HepG2 (cell line): ENCODE measurements around the gene MTHFR. TPM values are rescaled to one million over a fixed set of nuclear protein-coding genes. Genes with fewer than 3 reads are reported as not detected.
A peak's percentile ranks its signal among the peaks of the same experiment; 100 is the strongest.

Experiments used
- ATF5 ChIP-seq: sonication (generic); formaldehyde crosslinking; IDR thresholded peaks from 2 replicates; pipeline ENCODE4 v1.4.0; 2020; ENCODE audit warnings: mild to moderate bottlenecking, low read depth, missing genetic modification reagents
- HNF4A ChIP-seq: sonication (generic); formaldehyde crosslinking; IDR thresholded peaks from 2 replicates; pipeline ENCODE4 v1.4.0; 2020; ENCODE audit warnings: missing genetic modification reagents
- MZF1 ChIP-seq: sonication (generic); formaldehyde crosslinking; IDR thresholded peaks from 2 replicates; pipeline ENCODE4 v1.8.1; 2023; ENCODE audit warnings: mild to moderate bottlenecking, missing genetic modification reagents, borderline replicate concordance
- SNAPC5 ChIP-seq: sonication (generic); formaldehyde crosslinking; IDR thresholded peaks from 2 replicates; pipeline ENCODE4 v1.8.1; 2023; ENCODE audit warnings: mild to moderate bottlenecking, missing genetic modification reagents, borderline replicate concordance
- TBX3 ChIP-seq: fragments of 450-650 bp; IDR thresholded peaks from 2 replicates; pipeline ENCODE4 v1.6.1; 2017; ENCODE audit warnings: antibody characterized with exemption, mild to moderate bottlenecking, inconsistent platforms, borderline replicate concordance
- TIGD3 ChIP-seq: sonication (generic); formaldehyde crosslinking; IDR thresholded peaks from 2 replicates; pipeline ENCODE4 v1.5.1; 2020; ENCODE audit warnings: mild to moderate bottlenecking, missing genetic modification reagents, borderline replicate concordance
- XBP1 ChIP-seq: sonication (generic); formaldehyde crosslinking; IDR thresholded peaks from 2 replicates; pipeline ENCODE4 v1.5.0; 2020; ENCODE audit warnings: missing genetic modification reagents
- ZBTB14 ChIP-seq: sonication (generic); formaldehyde crosslinking; IDR thresholded peaks from 2 replicates; pipeline ENCODE4 v1.4.0; 2020; ENCODE audit warnings: missing genetic modification reagents
- ZKSCAN8 ChIP-seq: IDR thresholded peaks from 2 replicates; pipeline ENCODE4 v1.6.1; 2016; ENCODE audit warnings: borderline replicate concordance, missing genetic modification reagents, missing compliant biosample characterization
- ZNF382 ChIP-seq: sonication (generic); formaldehyde crosslinking; IDR thresholded peaks from 2 replicates; pipeline ENCODE4 v1.5.0; 2020; ENCODE audit warnings: missing genetic modification reagents, mild to moderate bottlenecking, borderline replicate concordance
- ZNF550 ChIP-seq: sonication (generic); formaldehyde crosslinking; IDR thresholded peaks from 2 replicates; pipeline ENCODE4 v1.4.0; 2020; ENCODE audit warnings: mild to moderate bottlenecking, missing genetic modification reagents, borderline replicate concordance
- ZNF589 ChIP-seq: sonication (generic); formaldehyde crosslinking; conservative IDR thresholded peaks from 2 replicates; pipeline ENCODE4 v1.8.0; 2022; ENCODE audit warnings: mild to moderate bottlenecking, moderate library complexity, missing genetic modification reagents
- ZNF609 ChIP-seq: sonication (generic); formaldehyde crosslinking; IDR thresholded peaks from 2 replicates; pipeline ENCODE4 v1.4.0; 2020; ENCODE audit warnings: mild to moderate bottlenecking, missing genetic modification reagents, borderline replicate concordance
- ZNF720 ChIP-seq: sonication (generic); formaldehyde crosslinking; IDR thresholded peaks from 2 replicates; pipeline ENCODE4 v1.4.0; 2020; ENCODE audit warnings: missing genetic modification reagents
- ZNF772 ChIP-seq: sonication (generic); formaldehyde crosslinking; IDR thresholded peaks from 2 replicates; pipeline ENCODE4 v1.5.0; 2020; ENCODE audit warnings: mild to moderate bottlenecking, missing genetic modification reagents
- ZNF780A ChIP-seq: sonication (generic); formaldehyde crosslinking; IDR thresholded peaks from 2 replicates; pipeline ENCODE4 v1.8.0; 2022; ENCODE audit warnings: mild to moderate bottlenecking, missing genetic modification reagents, moderate library complexity
- ZNF788 ChIP-seq: sonication (generic); formaldehyde crosslinking; IDR thresholded peaks from 2 replicates; pipeline ENCODE4 v1.5.0; 2020; ENCODE audit warnings: mild to moderate bottlenecking, missing genetic modification reagents, borderline replicate concordance
- polyA plus RNA-seq, 8 experiments: library from polyadenylated mRNA; depleted of rRNA in 3 of 8; stranded (reverse) in 7 of 8; unstranded in 1 of 8; fragments of >200 nt; fragmentation: Illumina TruSeq in 4 of 8; extraction: Trizol in 4 of 8; gene quantifications; 2 replicates each; pipeline versions ENCODE4 v1.2.1 to v1.2.3, GENCODE V29; 2011 to 2016; ENCODE audit warnings: low read depth in 4 of 8, missing spikeins in 1 of 8, mixed read lengths in 1 of 8; ENCODE audit not compliant: insufficient read depth in 1 of 8
- total RNA-seq, 5 experiments: library from RNA; depleted of rRNA; stranded (reverse); fragments of >200 nt; fragmentation: Illumina TruSeq; extraction: Trizol; gene quantifications; 2 replicates each; pipeline ENCODE4 v1.2.3, GENCODE V29; 2016; ENCODE audit warnings: low read depth in 1 of 5

MTHFR gene
- total and polyA plus RNA-seq, 2 of the 13 experiments (the other 11 are each of a cell fraction or from before 2014, with no cell fraction given) = 3.8 to 8.2 TPM

- TF ChIP-seq TBX3 (peak; percentile 55; the same call in 1 of the 2 replicates), ZBTB14 (CRISPR knock-in tag) (no peak), SNAPC5 (CRISPR knock-in tag) (no peak), MZF1 (CRISPR knock-in tag) (no peak), ZNF788 (CRISPR knock-in tag) (peak; percentile 84; the same call in 1 of the 2 replicates), ZNF589 (CRISPR knock-in tag) (peak; percentile 77; the same call in 1 of the 2 replicates), ZNF382 (CRISPR knock-in tag) (no peak), ZNF609 (CRISPR knock-in tag) (peak; percentile 85), ZNF772 (CRISPR knock-in tag) (0 out of 2 replicates have a peak, but pooled peaks have one; percentile 46), TIGD3 (no peak), ZKSCAN8 (peak; percentile 51; the same call in 1 of the 2 replicates), ATF5 (CRISPR knock-in tag) (0 out of 2 replicates have a peak, but pooled peaks have one; percentile 46), ZNF720 (CRISPR knock-in tag) (no peak), XBP1 (no peak), ZNF780A (CRISPR knock-in tag) (peak; percentile 76; the same call in 1 of the 2 replicates), HNF4A (CRISPR knock-in tag) (peak; percentile 99), ZNF550 (peak; percentile 78; the same call in 1 of the 2 replicates)
Measured at GRCh38 chr1:11842154-11843041, 36.6 kb upstream of the MTHFR start (continued).
